Vagina (tissue), 2 donors: ENCODE measurements around the gene GRIN1. TPM values are rescaled to one million over a fixed set of nuclear protein-coding genes. Genes with fewer than 3 reads are reported as not detected.
A peak's percentile ranks its signal among the peaks of the same experiment; 100 is the strongest.

Experiments used
- DNase-seq, 2 donors: peaks; one replicate each; pipeline ENCODE4 v3.0.0-alpha.2; 2017; ENCODE audit errors: extremely low spot score in 2 of 2
- H3K27ac ChIP-seq: fragments of 200-600 bp; sonication (generic); one replicate; pipeline ENCODE4 v1.5.1; 2019
- H3K27me3 ChIP-seq: fragments of 200-600 bp; sonication (generic); one replicate; pipeline ENCODE4 v1.5.1; 2019
- H3K36me3 ChIP-seq, 2 donors: fragments of 200-600 bp; sonication (generic); one replicate each; pipeline ENCODE4 v1.5.1; 2017 to 2019
- H3K4me1 ChIP-seq: fragments of 200-600 bp; sonication (generic); one replicate; pipeline ENCODE4 v1.5.1; 2019
- H3K4me3 ChIP-seq, 2 donors: fragments of 200-600 bp; sonication (generic); 1 replicate in 1 of 2; 2 replicates in 1 of 2; pipeline ENCODE4 v1.5.1; 2016 to 2019
- H3K9me3 ChIP-seq: fragments of 200-600 bp; sonication (generic); one replicate; pipeline ENCODE4 v1.5.1; 2019
- POLR2A ChIP-seq, 2 donors: fragments of 450-650 bp; IDR thresholded peaks; one replicate each; pipeline ENCODE4 v1.6.1; 2017; ENCODE audit warnings: antibody characterized with exemption in 2 of 2, mild to moderate bottlenecking in 2 of 2, moderate library complexity in 2 of 2
- POLR2AphosphoS5 ChIP-seq, 2 donors: sonication (generic); formaldehyde crosslinking; IDR thresholded peaks; one replicate each; pipeline ENCODE4 v1.9.0; 2017; ENCODE audit warnings: antibody characterized with exemption in 2 of 2, mild to moderate bottlenecking in 2 of 2, low read depth in 1 of 2; ENCODE audit not compliant: insufficient read depth in 1 of 2
- intact Hi-C: fragments of 100-400 bp; cut with DNase I; formaldehyde crosslinking; loops from one replicate; pipeline ENCODE4 v1.15.1; 2023
- total RNA-seq: library from RNA; depleted of rRNA; stranded (reverse); fragments of >200 nt; gene quantifications from one replicate; pipeline ENCODE4 v1.2.3, GENCODE V29; 2016
- TF ChIP-seq, protein P1 (sequence below), 3 experiments: fragments of 450-650 bp in 2 of 3; fragments of 200-600 bp in 1 of 3; sonication (generic) in 1 of 3; IDR thresholded peaks; one replicate each; pipeline ENCODE4 v1.5.1; 2017 to 2019; ENCODE audit warnings: antibody characterized with exemption in 3 of 3, mild to moderate bottlenecking in 2 of 3, moderate library complexity in 2 of 3

GRIN1 gene
- total RNA-seq, 1 donor from 2014 or later = 0.74 TPM

DNA sequence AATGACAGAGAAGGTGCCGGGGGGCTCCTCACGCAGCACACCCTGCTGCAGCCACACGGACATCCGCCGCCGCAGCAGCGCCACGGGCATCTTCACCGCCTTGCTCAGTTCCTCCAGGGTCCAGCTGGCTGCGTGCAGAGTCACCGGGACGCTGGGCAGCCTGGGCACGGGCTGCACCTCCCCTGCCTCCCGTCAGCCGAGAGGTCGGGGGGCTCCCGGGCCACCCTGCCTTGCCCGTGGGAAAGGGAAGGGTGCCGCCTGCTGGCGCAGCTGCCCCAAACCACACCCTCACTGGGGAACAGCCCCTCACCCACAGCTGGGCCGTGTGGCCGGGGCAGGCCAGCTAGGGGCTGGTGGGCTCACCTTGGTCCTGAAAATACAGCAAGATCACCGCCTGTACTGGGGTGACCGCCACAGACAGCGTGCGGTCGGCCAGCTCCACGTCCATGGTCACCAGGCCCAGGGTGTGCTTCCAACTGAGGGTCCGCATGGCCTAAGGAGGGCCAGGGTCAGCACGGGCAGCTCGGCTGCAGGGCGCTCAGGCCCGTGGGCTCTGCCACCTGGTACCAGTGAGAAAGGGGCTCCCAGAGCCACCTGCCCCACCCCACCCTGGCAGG is 36.5 kb downstream of the GRIN1 start:
- intact Hi-C loops = no loop called here
- H3K4me3 ChIP-seq = no peak overlapping the region
- peaks cover 13% of the 10 kb centered on the region for H3K4me1 ChIP-seq
- TF ChIP-seq, protein P1, sequence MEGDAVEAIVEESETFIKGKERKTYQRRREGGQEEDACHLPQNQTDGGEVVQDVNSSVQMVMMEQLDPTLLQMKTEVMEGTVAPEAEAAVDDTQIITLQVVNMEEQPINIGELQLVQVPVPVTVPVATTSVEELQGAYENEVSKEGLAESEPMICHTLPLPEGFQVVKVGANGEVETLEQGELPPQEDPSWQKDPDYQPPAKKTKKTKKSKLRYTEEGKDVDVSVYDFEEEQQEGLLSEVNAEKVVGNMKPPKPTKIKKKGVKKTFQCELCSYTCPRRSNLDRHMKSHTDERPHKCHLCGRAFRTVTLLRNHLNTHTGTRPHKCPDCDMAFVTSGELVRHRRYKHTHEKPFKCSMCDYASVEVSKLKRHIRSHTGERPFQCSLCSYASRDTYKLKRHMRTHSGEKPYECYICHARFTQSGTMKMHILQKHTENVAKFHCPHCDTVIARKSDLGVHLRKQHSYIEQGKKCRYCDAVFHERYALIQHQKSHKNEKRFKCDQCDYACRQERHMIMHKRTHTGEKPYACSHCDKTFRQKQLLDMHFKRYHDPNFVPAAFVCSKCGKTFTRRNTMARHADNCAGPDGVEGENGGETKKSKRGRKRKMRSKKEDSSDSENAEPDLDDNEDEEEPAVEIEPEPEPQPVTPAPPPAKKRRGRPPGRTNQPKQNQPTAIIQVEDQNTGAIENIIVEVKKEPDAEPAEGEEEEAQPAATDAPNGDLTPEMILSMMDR (IDR thresholded peaks at IDR 0.05) = no peak
- TF ChIP-seq POLR2AphosphoS5 (IDR thresholded peaks at IDR 0.05; ENCODE audit: insufficient read depth in 1 of 2, low read depth in 1 of 2) (no peak), POLR2A (IDR thresholded peaks at IDR 0.05) (no peak)
- no peak overlapping the region for H3K27ac ChIP-seq
- H3K9me3 ChIP-seq = no peaks in the 10 kb centered on the region
- DNase-seq = no peak
- H3K27me3 ChIP-seq = no peaks in the 10 kb centered on the region
- H3K36me3 ChIP-seq = peaks cover 0 to 18% of the 10 kb centered on the region in 2 donors

DNA sequence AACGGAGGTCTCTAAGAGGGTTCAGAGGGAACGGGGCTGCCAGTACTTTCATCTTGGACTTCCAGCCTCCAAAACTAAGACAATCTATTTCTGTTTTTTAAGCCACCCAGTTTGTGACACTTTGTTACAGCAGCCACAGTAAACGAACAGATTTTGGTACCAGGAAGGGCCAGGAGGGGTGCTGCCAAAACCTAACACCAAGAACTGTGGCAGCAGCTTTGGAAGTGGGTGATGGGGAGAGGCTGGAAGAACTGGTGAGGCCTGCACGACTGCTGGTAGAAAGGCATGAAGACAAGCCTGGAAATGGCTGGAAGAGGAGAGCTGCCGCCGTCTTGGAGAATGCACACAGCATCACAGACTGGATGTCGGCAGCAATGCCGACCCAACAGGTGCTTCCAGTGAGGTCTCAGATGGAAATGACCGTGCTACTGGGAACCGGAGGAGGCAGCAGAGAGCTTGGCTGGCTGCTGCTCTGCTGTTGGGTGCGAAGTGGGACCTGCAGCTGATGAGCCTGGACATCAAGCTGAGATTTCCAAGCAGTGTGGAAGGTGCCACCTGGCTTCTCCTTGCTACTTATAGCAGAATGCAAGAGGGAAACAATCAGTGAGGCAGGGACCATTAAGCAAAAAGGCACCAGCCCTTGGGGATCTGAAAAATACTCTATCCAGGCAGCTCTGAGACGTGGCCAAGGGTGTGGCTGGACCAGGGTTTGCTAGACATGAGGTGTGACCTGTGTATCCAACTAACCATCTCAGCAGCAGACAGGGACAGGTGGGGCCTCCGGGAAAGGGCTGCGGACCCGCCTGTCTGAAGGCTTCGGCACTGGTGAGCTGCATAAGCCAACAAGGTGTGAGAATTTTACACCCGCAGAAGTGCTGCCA is 37.6 kb downstream of the GRIN1 start:
- Histone ChIP-seq H3K27me3 (no peaks in the 10 kb centered on the region), H3K9me3 (no peaks in the 10 kb centered on the region), H3K27ac (no peak overlapping the region), H3K36me3 (peaks cover 0 to 29% of the 10 kb centered on the region in 2 donors), H3K4me3 (no peak overlapping the region), H3K4me1 (peaks cover 13% of the 10 kb centered on the region)
- TF ChIP-seq POLR2A (IDR thresholded peaks at IDR 0.05) (no peak), POLR2AphosphoS5 (IDR thresholded peaks at IDR 0.05; ENCODE audit: insufficient read depth in 1 of 2, low read depth in 1 of 2) (no peak)
- TF ChIP-seq, protein P1 (IDR thresholded peaks at IDR 0.05) = peak in 1 of 3 experiments; percentile 16
- intact Hi-C loops = no loop called here
- DNase-seq = no peak

DNA sequence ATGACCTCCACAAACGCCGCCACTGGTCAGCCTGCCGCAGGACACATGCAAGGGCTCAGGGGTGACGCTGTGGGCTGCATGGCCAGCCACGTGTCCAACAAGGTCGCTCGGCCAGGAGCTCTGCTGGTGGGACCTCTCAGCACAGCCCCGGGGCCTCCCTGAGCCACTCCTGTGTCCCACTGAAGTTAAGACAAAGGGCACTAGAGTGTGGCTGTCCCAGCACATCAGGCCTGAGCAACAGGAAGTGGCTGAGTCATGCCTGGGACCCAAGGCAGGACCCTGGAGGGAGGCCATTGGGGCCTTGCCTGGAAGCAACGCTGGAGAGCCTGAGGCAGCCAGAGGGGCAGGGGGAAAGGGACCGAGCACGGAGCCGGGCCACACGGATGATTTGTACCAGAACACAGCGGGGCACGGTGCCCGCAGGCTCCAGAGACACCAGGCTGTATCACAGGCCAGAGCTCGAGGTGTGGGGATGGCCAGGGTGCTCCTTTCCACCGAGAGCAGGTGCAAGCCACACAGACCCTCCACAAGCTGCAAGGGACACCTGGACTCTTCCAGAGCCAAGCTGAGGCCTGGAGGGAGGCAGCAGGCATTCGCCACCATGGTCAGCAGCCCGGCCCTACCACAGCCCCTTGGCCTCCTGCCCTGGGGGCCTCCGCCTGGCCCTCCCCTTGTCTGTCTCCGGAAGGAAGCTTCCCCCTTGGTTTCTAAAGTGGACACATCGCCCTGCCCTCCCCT is 39.4 kb downstream of the GRIN1 start:
- DNase-seq = no peak
- Histone ChIP-seq H3K27me3 (no peaks in the 10 kb centered on the region), H3K36me3 (peaks cover 0 to 47% of the 10 kb centered on the region in 2 donors), H3K9me3 (no peaks in the 10 kb centered on the region), H3K27ac (no peak overlapping the region), H3K4me3 (no peak overlapping the region), H3K4me1 (peaks cover 13% of the 10 kb centered on the region)
- intact Hi-C loops = no loop called here
- TF ChIP-seq POLR2AphosphoS5 (IDR thresholded peaks at IDR 0.05; ENCODE audit: insufficient read depth in 1 of 2, low read depth in 1 of 2) (no peak), POLR2A (IDR thresholded peaks at IDR 0.05) (no peak)
- TF ChIP-seq, protein P1 (IDR thresholded peaks at IDR 0.05) = no peak

DNA sequence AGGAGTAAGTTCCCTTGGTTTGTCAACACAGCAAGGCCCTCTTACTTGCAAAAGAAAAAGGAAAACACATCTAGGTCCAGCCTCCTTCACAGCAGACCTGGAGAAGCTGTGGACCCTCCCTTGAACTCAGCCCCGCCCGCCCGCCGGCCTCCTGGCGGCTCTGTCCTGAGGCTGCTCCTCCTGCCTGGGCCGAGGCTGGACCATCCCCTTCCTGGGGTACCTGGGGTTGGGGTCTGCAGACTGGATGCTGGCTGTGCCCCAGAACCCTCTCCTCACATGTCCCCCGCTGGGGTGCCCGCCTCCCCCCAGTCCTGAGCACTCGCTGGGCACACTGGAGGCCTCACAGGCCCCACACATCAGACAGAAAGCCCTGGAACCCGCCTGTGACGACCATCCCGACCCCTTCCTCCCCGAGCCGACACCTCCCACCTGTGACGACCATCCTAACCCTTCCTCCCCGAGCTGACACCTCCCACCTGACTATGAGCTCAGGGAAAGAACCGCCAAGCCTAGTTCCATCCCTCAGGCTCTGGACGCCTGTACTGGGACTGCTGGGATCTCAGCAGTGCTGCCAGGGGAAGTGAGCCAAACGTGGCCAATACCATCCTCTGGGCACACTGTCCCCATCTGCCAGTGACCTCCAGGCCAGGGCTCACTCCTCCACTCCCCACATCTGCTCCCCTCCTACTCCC is 40.1 kb downstream of the GRIN1 start:
- peaks cover 0 to 54% of the 10 kb centered on the region in 2 donors for H3K36me3 ChIP-seq
- TF ChIP-seq, protein P1 (IDR thresholded peaks at IDR 0.05) = no peak
- no peak for TF ChIP-seq POLR2A (IDR thresholded peaks at IDR 0.05)
- TF ChIP-seq POLR2AphosphoS5 (IDR thresholded peaks at IDR 0.05; ENCODE audit: insufficient read depth in 1 of 2, low read depth in 1 of 2) = no peak
- no peak overlapping the region for H3K27ac ChIP-seq
- peaks cover 13% of the 10 kb centered on the region for H3K4me1 ChIP-seq
- intact Hi-C loops = no loop called here
- H3K9me3 ChIP-seq = no peaks in the 10 kb centered on the region
- no peak overlapping the region for H3K4me3 ChIP-seq
- H3K27me3 ChIP-seq = no peaks in the 10 kb centered on the region
- no peak for DNase-seq
